LHCN-M2 (cell line): ENCODE results near the gene ZFHX3. TPM values are rescaled to one million over a fixed set of nuclear protein-coding genes. Genes with fewer than 3 reads are reported as not detected.

Experiments used
- DNase-seq: peaks from one replicate; pipeline ENCODE4 v3.0.0-alpha.2; 2012; ENCODE audit warnings: low read depth
- total RNA-seq: library from RNA; depleted of rRNA; stranded (reverse); fragments of >200 nt; gene quantifications from 2 replicates; pipeline ENCODE4 v1.2.3, GENCODE V29; 2014

ZFHX3 gene
- total RNA-seq, 1 experiment from 2014 or later = 5.1 TPM

DNA sequence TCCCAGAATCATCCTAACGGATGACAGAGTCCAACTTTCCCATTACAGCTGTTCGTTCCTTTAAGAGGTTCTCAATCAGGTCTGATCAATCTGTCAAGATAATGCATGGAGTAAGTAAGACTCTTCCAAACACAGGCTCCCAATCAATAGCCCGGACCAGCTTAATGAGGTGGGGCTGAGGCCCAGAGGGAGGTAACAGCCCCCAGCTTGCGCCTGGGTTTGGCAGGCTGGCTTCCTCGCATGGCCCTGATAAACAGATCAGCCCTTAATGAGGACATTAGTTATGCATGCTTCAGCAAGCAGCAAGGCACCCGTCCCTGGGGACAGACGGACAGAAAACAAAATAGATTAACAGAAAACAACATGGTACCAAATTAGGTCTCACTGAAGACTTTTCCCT is 145.7 kb downstream of the ZFHX3 start:
- no peak for DNase-seq

DNA sequence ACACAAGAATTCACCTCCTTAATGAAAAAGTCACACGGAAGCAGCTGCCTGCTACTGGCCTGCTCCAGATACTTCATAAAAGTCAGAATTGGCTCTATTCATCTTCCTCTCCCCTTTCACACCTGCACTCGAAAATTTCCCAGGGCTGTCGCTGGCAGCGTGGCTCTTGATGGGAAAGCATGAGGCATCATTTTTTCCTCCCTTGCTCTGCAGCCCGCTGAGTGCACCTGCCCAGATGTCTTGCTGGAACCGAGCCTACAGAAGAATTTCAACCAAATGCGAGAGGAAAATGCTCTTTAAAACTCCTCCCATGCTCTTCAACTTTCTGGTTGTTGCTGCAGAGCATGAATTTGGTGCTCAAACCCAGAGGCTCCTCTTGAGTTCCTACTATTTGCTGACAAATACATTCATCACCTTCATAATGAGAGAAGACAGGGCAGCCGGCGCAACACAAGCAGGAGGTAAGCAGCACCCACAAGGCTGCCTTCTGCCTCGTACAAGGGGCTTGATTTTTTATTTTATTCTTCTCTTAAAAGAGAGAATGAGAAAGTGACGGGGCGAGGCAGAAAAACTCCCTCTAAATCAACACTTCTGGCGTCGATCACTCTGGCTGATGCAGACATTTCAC is 146.8 kb downstream of the ZFHX3 start:
- DNase-seq = no peak

DNA sequence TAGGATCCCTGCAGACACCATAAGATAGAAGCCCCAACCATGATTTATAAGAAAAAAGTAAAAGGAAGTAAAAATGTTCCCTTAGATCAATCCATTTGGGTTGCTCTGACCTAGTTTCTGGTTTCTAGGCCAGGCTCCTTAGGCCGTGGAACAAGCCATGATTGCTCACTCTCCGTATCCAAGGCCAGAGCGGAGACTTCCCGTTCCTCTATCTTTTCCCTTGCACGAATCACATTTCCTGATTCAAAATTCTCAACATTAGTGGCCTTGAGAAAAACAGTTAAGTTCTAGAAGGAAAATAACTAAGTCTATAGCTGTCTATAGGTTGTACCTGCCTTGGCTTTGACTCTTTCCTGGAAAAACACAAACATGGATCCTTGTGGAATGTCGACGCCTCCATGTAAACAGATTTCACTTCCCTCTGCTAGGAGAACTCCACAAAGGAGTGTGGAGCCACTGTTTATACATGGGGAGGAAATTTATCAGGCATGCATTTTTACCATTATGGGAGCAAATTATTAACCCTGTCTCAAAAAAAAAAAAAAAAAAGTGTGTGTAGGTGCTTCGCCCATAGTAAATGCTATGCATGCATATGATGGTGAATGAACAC is 149.6 kb downstream of the ZFHX3 start:
- no peak for DNase-seq

DNA sequence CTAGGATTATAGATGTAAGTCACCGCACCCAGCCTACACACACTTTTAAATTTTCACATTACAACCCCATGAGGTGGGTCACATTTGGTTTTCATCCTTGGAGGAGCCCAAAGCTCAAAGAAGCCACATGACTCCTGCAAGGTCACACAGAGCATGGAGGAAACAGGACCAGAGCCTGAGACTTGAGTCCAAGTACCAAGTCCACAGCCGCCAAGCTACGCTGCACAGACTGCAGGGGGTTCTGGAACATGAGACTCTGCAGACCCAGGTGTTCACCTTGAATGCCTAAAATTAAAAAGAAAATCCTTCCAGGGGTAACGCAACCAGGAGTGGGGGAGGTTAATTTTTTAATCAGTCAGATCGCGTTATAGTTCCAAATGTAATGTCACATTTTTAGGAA is 150.2 kb downstream of the ZFHX3 start:
- DNase-seq = no peak

DNA sequence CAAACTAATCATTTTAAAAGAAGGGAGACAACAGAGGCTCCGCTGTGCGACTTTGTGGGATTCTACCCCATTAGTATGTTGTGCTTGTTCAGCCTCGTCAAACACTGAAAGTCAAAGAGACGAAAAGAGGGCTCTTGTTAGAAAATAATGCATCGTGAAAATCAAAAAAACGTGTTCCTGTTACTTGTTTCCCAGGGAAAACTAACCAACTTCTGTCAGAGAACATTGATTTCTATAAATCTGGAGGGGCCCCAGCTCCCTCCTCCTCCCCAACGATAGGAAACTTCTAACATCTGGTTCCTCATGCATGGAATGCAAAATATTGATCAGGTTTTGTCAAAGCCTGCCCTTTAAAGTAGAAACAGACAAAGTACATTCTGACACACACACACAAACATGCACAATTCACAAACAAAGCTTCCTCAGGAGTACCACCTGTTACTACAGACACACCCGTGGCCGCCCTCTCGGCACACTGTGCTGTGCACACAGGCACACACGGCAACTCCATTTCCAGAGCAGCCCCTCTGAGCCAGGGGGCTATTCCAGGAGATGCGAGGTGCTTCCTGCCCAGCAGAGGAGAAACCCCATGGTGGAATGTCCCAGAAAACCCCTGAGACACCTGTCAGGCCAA is 151.3 kb downstream of the ZFHX3 start:
- no peak for DNase-seq

DNA sequence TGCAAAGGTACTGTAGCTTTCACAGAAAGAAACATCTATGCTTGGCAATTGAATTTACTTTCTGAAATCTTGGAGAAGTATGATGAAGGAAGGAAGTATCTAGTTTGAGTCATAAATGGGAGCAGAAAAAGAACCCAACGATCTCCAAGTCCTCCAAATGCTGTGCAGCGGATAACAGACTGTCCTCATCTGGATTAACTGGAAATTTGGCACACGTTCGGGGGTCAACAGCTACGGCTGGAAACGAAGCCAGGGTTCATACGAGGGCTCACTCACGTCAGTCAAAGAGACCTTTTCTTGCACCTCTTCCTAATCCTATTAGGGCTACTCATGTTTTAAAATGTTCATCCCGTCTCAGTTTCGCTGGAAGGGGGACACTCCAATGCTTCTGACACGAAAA is 152.0 kb downstream of the ZFHX3 start:
- no peak for DNase-seq

DNA sequence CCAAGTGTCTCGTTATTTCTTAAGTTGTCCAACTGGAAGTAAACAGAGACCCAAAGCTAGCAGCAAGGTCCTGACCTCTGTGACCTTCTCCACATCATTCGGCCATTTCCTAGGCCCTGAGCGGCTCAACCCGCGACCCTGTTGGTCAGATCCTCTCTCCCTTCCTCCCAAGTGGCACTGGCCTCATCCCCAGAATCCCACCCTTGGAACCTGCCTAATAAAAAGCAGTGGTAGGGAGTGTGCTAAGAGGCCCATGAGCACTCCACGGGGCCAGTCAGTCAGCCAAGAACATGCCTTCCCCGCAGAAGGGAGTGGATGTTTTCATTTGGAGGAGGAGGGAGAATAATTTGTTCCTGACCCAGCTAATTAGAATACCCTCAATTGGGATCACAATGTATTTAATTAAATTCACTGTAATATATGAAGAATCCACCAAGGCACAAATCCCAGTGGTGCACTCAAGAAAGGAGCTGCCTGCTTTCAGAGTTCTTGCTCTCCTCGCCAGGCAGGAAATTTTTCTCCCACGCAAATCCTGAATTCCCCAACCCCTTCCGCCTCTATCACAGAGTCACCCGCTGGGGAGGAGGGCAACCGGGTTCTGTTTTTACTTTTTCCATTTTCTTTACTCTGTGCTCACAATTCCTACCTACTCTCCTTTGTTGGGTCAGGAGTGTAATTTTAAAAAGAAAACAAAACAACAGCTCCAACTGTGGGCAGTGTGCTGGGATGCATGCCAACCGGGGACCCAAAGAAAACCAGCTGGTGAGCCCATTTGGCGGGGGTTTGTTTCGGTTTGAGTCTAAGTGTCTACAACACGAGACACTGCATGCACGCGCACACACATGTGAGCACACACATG is 153.4 kb downstream of the ZFHX3 start:
- peak; percentile 66 for DNase-seq

DNA sequence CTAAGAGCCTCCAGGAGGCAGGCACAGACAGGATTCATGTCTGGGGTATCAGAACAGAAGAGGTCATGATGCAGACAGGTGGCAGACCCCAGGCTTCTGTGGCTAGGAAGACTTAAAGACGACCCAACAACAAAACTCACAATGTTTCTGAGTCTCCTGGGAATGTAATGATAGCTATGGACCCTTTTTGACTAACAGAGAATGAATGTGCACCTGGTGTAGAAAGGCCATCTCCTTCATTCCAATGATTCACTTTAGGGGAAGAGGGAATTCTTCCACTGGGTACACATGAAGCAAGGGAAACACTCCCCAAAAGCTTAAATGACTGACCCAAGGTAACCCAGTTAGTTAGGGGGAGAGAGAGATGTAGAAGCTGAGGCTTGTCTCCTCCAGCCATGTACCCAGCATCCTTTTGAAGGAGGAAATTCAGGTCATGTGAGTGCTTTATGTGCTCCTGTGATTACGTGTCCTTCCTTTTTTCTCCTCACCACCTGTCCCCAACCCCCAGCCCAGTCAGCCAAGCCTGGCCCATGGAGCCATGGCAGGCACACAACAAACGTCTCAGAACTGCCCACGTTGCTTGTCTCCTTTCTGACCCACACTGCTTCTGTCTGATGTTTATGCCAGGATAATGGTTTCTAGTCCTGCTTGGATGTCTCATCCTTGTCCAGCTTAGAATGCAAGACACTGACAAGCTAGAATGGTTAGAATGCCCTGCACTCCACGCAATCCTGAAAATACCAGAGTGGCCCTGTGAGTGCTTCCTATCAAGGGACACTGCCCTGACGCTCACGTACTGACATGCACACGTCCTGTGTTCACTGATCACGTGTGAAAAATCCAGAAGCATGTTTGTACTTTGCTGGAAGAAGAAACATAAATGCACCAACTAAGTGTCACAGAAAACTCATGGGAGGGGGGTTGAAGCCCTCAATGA is 156.4 kb downstream of the ZFHX3 start:
- DNase-seq = peak; percentile 69

DNA sequence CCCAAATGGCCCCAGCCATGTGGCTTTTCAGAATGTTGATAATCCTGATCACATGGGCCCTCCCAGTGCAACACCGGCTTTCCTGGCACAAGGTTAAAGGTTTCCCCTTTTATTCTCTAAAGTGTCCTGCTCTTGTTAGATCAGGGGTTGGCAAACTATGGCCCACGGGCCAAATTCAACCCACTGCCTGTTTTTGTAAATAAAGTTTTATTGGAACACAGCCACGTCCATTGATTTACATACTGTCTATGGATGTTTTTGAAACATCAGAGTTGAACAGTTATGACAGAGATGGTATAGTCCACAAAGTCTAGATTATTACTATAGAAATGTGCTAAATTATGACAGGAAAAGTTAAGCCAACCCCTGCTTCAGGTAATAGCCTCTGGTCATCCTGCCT is 157.3 kb downstream of the ZFHX3 start:
- DNase-seq = no peak

DNA sequence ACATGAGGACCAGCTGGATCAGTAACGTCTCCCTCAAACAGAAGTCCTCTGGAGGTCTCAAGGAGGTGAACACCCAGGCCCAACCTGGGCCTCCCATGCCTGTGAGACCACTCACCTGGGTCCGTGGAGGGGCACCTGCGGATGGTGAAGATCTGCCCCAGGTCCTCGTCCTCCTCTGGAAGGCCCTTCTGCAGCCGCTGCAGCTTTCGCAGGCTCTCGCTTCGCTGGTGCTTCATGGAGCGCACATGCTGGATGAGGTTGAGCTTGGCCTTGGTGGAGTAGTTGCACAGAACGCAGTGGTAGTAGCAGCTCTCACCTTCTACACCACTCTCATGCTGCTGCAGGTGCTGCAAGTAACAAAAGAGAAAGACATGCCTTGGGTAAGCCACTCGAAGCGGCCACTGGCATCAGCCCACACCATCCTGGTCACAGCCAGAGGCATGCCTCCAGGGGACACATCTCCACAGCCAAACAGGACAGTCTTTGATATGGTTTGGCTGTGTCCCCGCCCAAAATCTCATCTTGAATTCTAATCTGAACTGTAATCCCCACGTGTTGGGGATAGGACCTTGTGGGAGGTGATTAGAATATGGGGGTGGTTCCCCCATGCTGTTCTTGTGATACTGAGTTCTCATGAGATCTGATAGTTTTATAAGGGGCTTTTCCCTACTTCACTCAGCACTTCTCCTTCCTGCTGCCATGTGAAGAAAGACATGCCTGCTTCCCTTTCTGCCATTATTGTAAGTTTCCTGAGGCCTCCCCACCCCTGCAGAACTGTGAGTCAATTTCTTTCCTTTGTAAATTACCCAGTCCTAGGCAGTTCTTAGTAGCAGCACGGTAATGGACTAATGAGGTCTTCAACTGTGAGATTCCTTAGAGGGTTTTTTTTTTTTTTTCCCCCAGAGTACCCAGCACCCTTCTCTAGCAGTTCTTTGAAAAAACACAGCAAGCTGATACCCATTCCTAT is 158.0 kb downstream of the ZFHX3 start:
- DNase-seq = no peak

DNA sequence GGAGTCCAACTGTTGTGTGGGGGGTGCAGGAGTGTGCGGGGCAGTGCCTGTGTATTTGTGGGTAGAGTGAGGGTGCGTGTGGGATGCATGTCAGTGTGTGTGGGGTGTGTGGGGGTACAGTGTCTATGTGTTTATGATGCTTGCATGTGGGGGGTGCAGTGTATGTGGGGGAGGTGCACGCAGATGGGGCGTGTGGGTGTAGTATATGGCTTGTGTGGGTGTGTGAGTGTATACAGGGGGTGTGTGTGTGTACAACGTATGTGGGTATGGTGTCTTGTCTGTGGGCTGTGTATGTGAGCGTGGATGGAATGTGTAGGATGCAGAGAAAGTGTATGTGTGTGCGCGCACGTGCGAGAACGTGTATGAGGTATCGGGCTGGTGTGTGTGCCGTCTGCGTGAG is 160.4 kb downstream of the ZFHX3 start:
- DNase-seq = no peak

DNA sequence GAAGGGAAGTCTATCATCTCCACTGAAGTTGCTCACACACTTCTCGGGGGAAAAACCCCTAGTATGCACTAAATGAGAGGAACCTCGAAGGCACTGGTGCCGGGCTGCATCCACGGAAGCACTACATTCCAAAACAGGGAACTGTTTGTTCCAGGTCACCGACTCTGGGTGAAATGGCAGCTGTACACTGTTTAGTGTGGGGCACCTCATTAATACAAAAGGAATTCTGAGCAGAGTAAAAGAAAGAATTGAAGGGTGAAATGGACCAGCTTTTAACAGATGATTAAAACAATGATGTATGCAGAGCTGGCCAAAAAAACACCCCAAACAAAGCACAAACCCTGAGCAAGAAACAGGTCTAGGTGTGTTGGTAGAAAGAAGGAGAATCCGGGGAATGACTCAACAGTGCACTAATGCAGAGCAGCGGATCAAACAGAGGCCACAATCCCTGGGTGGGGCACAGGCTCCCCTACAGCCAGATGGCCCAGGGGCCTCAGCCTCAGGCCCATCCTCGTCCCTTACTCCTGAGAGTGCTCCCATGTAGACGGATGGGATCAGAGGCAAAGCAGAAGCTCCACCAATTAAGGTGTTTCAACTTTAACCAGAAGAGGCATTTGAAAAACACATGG is 161.5 kb downstream of the ZFHX3 start:
- DNase-seq = no peak

DNA sequence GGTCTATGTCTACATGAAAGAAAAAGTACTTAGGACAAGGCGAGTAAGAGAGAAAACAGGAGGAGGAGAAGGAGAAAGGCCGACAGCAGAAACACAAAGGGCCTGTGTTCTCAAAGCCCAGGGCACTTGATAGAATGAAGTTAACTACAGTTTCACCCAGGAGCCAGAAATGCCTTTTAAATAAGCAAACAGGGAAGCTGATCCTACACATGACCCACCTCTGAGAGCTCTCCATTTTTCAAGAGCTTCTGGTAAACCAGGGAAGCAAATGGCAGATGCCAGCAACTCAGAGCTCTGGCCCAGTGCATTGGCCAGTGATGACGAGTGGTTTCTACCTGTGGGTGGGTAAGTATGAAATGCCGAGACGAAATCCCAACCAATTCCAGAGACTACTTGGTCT is 163.4 kb downstream of the ZFHX3 start:
- no peak for DNase-seq

DNA sequence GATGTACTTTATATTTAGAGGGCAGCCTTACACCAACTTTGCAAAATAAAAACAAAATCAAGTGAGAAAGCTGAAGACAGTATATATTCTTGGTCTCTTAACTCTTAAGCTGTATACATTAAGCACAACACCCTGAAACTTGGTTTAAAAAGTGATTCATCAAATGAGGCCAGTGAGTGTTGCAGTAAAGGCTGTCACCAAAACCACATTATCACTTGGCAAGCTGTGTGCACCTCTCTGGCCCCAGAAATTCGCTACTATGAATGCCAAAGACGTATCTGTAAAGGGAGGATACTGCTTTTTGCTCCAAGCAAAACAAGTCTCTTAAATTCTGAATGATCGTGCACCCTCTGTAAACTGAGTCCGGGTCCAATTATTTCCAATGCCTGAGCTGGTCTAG is 163.9 kb downstream of the ZFHX3 start:
- DNase-seq = peak; percentile 54

DNA sequence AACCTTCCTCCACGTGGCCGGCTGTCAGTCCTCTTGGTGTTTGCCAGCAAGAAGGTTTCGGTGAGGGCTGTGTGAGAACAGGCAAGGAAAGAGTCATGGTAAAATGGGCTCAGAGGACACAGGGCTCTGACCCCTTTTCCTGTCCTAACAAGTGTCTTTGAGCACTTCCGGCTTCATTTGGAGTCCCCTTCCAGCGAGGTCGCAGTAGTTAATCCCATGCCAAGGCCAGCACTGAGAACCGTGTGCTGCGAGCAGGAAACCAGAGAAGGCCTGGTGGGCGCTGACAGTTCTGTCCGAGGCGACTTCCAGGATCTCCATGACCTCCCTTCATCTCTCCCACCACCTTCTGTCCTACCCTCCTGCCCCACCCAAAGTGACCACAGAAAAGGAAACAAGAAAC is 168.1 kb downstream of the ZFHX3 start:
- DNase-seq = no peak

DNA sequence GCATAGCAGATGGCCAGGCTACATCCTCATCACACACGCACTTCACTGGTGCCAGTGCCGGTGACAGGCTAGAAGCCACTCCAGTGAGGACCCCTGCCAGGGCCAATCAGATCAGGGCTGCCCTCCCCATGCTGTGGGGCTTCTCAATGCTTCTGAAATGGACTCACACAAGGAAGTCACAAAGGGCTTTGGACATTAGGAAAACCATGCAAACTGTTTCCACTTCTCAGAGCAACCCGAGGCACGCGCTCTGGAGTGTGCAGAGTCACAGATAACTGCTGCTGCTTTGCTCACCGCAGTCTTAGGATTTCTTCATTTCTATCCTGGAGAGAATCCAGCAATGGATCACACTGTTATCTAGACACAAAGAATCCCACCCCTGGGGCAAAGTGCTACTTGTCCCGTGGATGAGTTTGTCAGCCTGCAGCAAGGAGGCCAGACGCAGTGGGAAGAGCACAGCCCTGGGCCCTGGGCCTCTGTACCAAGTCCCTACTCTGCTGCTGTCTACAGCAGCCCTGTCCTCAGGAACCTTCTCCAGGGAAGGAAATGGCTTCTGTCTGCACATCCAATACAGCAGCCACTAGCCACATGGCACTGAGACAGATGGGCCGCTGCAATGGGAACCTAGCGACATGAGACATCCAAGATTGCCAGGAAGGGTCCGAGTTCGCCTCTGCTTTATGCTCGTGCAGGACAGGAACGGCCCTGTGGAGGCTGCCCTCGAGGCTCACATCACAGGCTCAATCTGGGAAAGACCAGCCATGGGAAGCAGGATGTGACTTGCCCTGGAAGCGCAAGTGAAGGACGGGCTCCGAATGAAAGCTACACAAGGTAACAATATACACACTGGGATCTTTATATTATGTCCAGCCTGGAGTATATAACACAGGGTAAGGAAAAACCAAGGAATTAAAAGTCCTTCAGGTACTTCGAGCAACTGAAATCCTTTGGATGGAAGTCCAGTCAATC is 169.3 kb downstream of the ZFHX3 start:
- DNase-seq = no peak

DNA sequence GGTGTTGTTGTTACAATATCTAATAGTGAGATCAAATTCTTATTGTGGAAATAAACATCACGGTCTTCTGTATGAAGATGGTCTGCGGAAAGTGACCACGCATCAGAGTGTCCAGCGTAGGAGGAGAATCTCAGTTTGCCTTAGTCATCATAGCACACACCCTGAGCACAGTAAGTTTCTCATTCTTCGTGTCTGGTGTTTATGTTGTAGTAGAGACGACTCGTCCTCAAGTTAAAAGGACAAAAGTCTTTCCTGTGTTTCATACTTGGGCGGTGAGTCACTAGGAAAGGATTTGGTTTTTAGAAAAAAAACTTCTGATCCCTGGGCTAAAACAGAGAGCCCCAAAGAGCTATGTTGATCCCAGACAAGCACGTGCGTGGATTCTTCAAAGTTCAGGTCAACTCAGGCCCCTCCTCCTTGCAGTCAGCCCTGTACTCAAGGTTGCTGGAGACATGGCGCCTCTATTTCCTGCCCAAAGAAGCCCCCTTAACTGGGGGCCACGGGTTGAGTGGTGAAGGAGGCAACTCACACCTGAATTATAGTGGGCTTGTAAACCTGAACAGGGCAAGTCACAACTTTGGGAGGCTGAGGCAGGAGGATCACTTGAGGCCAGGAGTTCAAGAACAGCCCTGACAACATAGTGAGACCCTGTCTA is 170.4 kb downstream of the ZFHX3 start:
- peak; percentile 94 for DNase-seq

DNA sequence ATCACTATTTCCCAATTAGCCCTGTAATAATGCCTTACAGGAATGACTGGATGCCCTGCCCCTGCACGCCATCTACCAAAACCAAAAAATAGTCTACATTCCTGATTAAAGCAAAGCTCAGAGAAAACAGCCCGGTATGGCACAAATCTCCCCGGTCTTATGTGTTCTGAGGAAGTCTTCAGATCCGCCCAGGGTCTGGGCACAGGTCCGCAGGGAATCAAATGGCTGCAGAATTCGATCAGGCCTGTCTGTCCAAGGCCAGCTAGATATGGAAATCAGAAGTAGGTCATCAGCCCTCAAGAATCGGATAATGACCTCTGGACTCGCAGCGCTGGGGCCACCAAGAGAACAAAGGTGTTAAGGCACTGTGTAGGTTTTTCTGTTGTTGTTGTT is 171.0 kb downstream of the ZFHX3 start:
- peak; percentile 35 for DNase-seq
